Neural progenitor cell (in vitro differentiated cells): Measurements from ENCODE around the gene PCDHGA5.
"Not testable (repeated sequence)": the region's sequence is repeated elsewhere in the genome, so short reads cannot be mapped to it uniquely, and the experiment has no call there.

Experiments
- CTCF ChIP-seq: fragments of 200-600 bp; sonication (generic); IDR thresholded peaks from 2 replicates; pipeline ENCODE4 v1.5.1; 2017; ENCODE audit warnings: antibody characterized with exemption, mild to moderate bottlenecking
- EZH2 ChIP-seq: fragments of 200-600 bp; sonication (generic); IDR thresholded peaks from 2 replicates; pipeline ENCODE4 v1.6.1; 2017; ENCODE audit warnings: antibody characterized with exemption, mild to moderate bottlenecking, moderate library complexity

DNA sequence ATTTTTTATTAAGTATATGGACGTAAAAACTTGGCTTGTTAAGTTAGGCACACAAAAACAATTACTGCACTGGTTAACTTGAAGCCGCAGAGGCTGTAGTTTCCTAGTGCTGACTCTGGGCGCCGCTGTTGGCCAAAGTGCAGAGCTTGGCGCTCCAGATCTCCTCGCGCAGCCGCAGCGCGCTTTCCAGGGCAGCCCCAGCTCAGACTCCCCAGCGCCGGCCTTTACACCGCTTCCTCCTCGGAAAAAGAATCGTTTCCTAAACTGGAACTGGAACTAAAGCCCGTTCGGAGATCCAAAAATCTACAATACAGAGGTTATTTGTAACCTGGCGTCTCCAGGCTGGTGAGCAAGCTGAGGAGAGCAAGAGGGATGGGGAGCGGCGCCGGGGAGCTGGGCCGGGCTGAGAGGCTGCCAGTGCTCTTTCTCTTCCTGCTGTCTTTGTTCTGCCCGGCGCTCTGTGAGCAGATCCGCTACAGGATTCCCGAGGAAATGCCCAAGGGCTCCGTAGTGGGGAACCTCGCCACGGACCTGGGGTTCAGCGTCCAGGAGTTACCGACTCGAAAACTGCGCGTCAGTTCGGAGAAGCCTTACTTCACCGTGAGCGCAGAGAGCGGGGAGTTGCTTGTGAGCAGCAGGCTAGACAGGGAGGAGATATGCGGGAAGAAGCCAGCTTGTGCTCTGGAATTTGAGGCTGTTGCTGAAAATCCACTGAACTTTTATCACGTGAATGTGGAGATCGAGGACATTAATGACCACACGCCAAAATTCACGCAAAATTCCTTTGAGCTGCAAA is 34.0 kb downstream of the PCDHGA5 start, which contains the start of gene PCDHGB5:
- not testable (repeated sequence) for TF ChIP-seq CTCF, EZH2
